Activated naive CD4-positive, alpha-beta T cell treated with anti-CD3 and anti-CD28 coated beads for 36 hours (primary cell): ENCODE measurements around the gene MRGPRF. TPM values are rescaled to one million over a fixed set of nuclear protein-coding genes. Genes with fewer than 3 reads are reported as not detected.

Experiments used
- CTCF ChIA-PET: fragments of 350-600 bp; sonication (Branson Sonifier 250); formaldehyde crosslinking; loops from one replicate; lab custom pipeline; 2021; ENCODE audit warnings: antibody characterized with exemption; lab: Charles Lee
- DNase-seq: peaks from one replicate; pipeline ENCODE4 v3.0.0-alpha.2; 2020
- H3K27ac Mint-ChIP-seq: one replicate; pipeline ENCODE4 v1.8.0; 2021; ENCODE audit warnings: mild to moderate bottlenecking, mixed read lengths
- H3K27me3 Mint-ChIP-seq: one replicate; pipeline ENCODE4 v1.8.0; 2021; ENCODE audit warnings: low read depth, mixed read lengths
- H3K36me3 Mint-ChIP-seq: one replicate; pipeline ENCODE4 v1.8.0; 2021; ENCODE audit warnings: low read depth, mixed read lengths
- H3K4me1 Mint-ChIP-seq: one replicate; pipeline ENCODE4 v1.8.0; 2021; ENCODE audit warnings: low read depth, mixed read lengths
- H3K4me3 Mint-ChIP-seq: one replicate; pipeline ENCODE4 v1.8.0; 2021; ENCODE audit warnings: mild to moderate bottlenecking, moderate library complexity, mixed read lengths
- H3K9me3 Mint-ChIP-seq: one replicate; pipeline ENCODE4 v1.8.0; 2021; ENCODE audit warnings: mixed read lengths
- intact Hi-C: fragments of 100-400 bp; cut with micrococcal nuclease; formaldehyde crosslinking; loops from one replicate; pipeline ENCODE4 v1.15.1; 2023
- total RNA-seq, 2 experiments: library from RNA; stranded (reverse); gene quantifications; one replicate each; pipeline ENCODE4 v1.2.3, GENCODE V29; 2021

MRGPRF gene
- total RNA-seq, 2 experiments from 2014 or later: not detected

GRCh38 chr11:68994161-68994893 lies 18.7 kb downstream of the MRGPRF start:
- Mint-ChIP-seq H3K4me1 (no peaks in the 10 kb centered on the region), H3K27me3 (peaks cover 9% of the 10 kb centered on the region), H3K36me3 (no peaks in the 10 kb centered on the region), H3K27ac (no peak overlapping the region), H3K4me3 (no peak overlapping the region), H3K9me3 (no peaks in the 10 kb centered on the region)
- DNase-seq: no peak
- CTCF ChIA-PET: no interaction called here
- intact Hi-C loops: no loop called here

GRCh38 chr11:68993546-68993945 lies 19.5 kb downstream of the MRGPRF start:
- Mint-ChIP-seq H3K9me3 (no peaks in the 10 kb centered on the region), H3K27ac (no peak overlapping the region), H3K4me3 (no peak overlapping the region), H3K4me1 (no peaks in the 10 kb centered on the region), H3K36me3 (no peaks in the 10 kb centered on the region), H3K27me3 (peaks cover 9% of the 10 kb centered on the region)
- CTCF ChIA-PET: interaction anchor here (0.6 kb wide), 1 partner anchor 344 kb away, joined by 3 read pairs; no protein-coding TSS in a partner anchor
- DNase-seq: no peak
- intact Hi-C loops: no loop called here

- H3K27ac Mint-ChIP-seq: no peak overlapping the region
- H3K4me1 Mint-ChIP-seq: no peaks in the 10 kb centered on the region
- no peak for DNase-seq
- intact Hi-C loops: no loop called here
- H3K9me3 Mint-ChIP-seq: no peaks in the 10 kb centered on the region
- H3K36me3 Mint-ChIP-seq: no peaks in the 10 kb centered on the region
- no peak overlapping the region for H3K4me3 Mint-ChIP-seq
- CTCF ChIA-PET: interaction anchor here (0.6 kb wide), 1 partner anchor 345 kb away, joined by 3 read pairs; no protein-coding TSS in a partner anchor
- peaks cover 9% of the 10 kb centered on the region for H3K27me3 Mint-ChIP-seq
Observed at GRCh38 chr11:68992743-68993255, 20.2 kb downstream of the MRGPRF start.

GRCh38 chr11:68990995-68991780 lies 21.9 kb downstream of the MRGPRF start:
- H3K4me3 Mint-ChIP-seq: no peak overlapping the region
- peaks cover 12% of the 10 kb centered on the region for H3K9me3 Mint-ChIP-seq
- H3K4me1 Mint-ChIP-seq: no peaks in the 10 kb centered on the region
- intact Hi-C loops: no loop called here
- CTCF ChIA-PET: no interaction called here
- H3K36me3 Mint-ChIP-seq: peaks cover 7% of the 10 kb centered on the region
- DNase-seq: no peak
- no peak overlapping the region for H3K27ac Mint-ChIP-seq
- peaks cover 17% of the 10 kb centered on the region for H3K27me3 Mint-ChIP-seq

- H3K4me1 Mint-ChIP-seq: no peaks in the 10 kb centered on the region
- H3K4me3 Mint-ChIP-seq: no peak overlapping the region
- no peak overlapping the region for H3K27ac Mint-ChIP-seq
- H3K36me3 Mint-ChIP-seq: peaks cover 7% of the 10 kb centered on the region
- CTCF ChIA-PET: no interaction called here
- intact Hi-C loops: no loop called here
- peaks cover 12% of the 10 kb centered on the region for H3K9me3 Mint-ChIP-seq
- DNase-seq: no peak
- H3K27me3 Mint-ChIP-seq: peaks cover 17% of the 10 kb centered on the region
Observed at GRCh38 chr11:68989936-68990606, 23.0 kb downstream of the MRGPRF start.

- H3K27ac Mint-ChIP-seq: no peak overlapping the region
- H3K4me3 Mint-ChIP-seq: no peak overlapping the region
- peaks cover 7% of the 10 kb centered on the region for H3K36me3 Mint-ChIP-seq
- H3K27me3 Mint-ChIP-seq: peaks cover 13% of the 10 kb centered on the region
- H3K4me1 Mint-ChIP-seq: no peaks in the 10 kb centered on the region
- H3K9me3 Mint-ChIP-seq: peaks cover 12% of the 10 kb centered on the region
- no peak for DNase-seq
- CTCF ChIA-PET: no interaction called here
- intact Hi-C loops: no loop called here
Observed at GRCh38 chr11:68988491-68988890, 24.6 kb downstream of the MRGPRF start.

GRCh38 chr11:68987211-68987610 lies 25.8 kb downstream of the MRGPRF start:
- Mint-ChIP-seq H3K4me3 (no peak overlapping the region), H3K9me3 (peaks cover 17% of the 10 kb centered on the region), H3K36me3 (peaks cover 7% of the 10 kb centered on the region), H3K27ac (no peak overlapping the region), H3K4me1 (no peaks in the 10 kb centered on the region), H3K27me3 (peaks cover 11% of the 10 kb centered on the region)
- CTCF ChIA-PET: no interaction called here
- intact Hi-C loops: no loop called here
- no peak for DNase-seq

- no peak for DNase-seq
- Mint-ChIP-seq H3K4me3 (no peak overlapping the region), H3K9me3 (peaks cover 17% of the 10 kb centered on the region), H3K27me3 (peaks cover 8% of the 10 kb centered on the region), H3K4me1 (no peaks in the 10 kb centered on the region), H3K36me3 (peaks cover 7% of the 10 kb centered on the region), H3K27ac (no peak overlapping the region)
- intact Hi-C loops: no loop called here
- CTCF ChIA-PET: interaction anchor here (0.6 kb wide), 1 partner anchor 82 kb away, joined by 3 read pairs; no protein-coding TSS in a partner anchor
Observed at GRCh38 chr11:68983801-68984200, 29.2 kb downstream of the MRGPRF start.

GRCh38 chr11:68982134-68982533 lies 30.9 kb downstream of the MRGPRF start:
- H3K4me1 Mint-ChIP-seq: no peaks in the 10 kb centered on the region
- no peak overlapping the region for H3K4me3 Mint-ChIP-seq
- H3K27ac Mint-ChIP-seq: no peak overlapping the region
- intact Hi-C loops: no loop called here
- peaks cover 14% of the 10 kb centered on the region for H3K9me3 Mint-ChIP-seq
- CTCF ChIA-PET: no interaction called here
- peaks cover 6% of the 10 kb centered on the region for H3K36me3 Mint-ChIP-seq
- H3K27me3 Mint-ChIP-seq: peaks cover 6% of the 10 kb centered on the region
- DNase-seq: no peak

GRCh38 chr11:68980776-68981065 lies 32.3 kb downstream of the MRGPRF start, which contains the start of gene MRGPRD:
Gene MRGPRD (minus strand): TSS chr11:68980986. CDS start chr11:68980986, 0 bp downstream.
- CTCF ChIA-PET: no interaction called here
- no peaks in the 10 kb centered on the region for H3K27me3 Mint-ChIP-seq

GRCh38 chr11:68979931-68980775 lies 32.9 kb downstream of the MRGPRF start:
- no peak for DNase-seq
- intact Hi-C loops: no loop called here
- Mint-ChIP-seq H3K9me3 (peaks cover 5% of the 10 kb centered on the region), H3K27me3 (no peaks in the 10 kb centered on the region), H3K36me3 (no peaks in the 10 kb centered on the region), H3K4me3 (no peak overlapping the region), H3K27ac (no peak overlapping the region), H3K4me1 (no peaks in the 10 kb centered on the region)
- CTCF ChIA-PET: interaction anchor here (0.6 kb wide), 1 partner anchor 668 kb away, joined by 3 read pairs; no protein-coding TSS in a partner anchor

More at GRCh38 chr11:68980776-68981065, 32.3 kb downstream of the MRGPRF start, which contains the start of gene MRGPRD:
- H3K4me1 Mint-ChIP-seq: no peaks in the 10 kb centered on the region
- H3K4me3 Mint-ChIP-seq: no peak within 1 kb of the TSS
- no peak within 1 kb of the TSS for H3K27ac Mint-ChIP-seq
- no peaks in the 10 kb centered on the region for H3K36me3 Mint-ChIP-seq
- DNase-seq: no peak
- intact Hi-C loops: no loop called here
- H3K9me3 Mint-ChIP-seq: peaks cover 5% of the 10 kb centered on the region
